ENCODE measurements around the gene SMDT1.
A peak's percentile ranks its signal among the peaks of the same experiment; 100 is the strongest.

Gene SMDT1

GRCh38 chr22:42079319-42080251, at the start of gene SMDT1:
TSS of gene SMDT1 (plus strand) at chr22:42079700. CDS start at chr22:42079769, 69 bp downstream.
- peak; percentile 97 for DNase-seq

- DNase-seq: no peak
These were observed 46.0 kb upstream of the SMDT1 start for GRCh38 chr22:42033263-42034181.

- DNase-seq: no peak
These were observed 44.2 kb upstream of the SMDT1 start for GRCh38 chr22:42035256-42035655.

DNA sequence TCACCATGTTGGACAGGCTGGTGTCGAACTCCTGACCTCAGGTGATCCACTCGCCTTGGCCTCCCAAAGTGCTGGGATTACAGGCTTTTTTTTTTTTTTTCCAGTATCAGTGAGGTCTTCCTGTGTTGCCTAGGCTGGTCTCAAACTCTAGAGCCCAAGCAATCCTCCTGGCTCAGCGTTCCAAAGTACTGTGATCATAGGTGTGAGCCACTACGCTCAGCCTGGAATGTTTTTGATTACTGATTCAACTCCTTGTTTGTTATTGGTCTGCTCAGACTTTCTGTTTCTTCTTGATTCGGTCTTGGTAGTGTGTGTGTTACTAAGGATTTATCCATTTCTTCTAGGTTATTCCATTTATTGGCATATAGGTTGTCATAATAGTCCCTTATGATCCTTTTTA, 40.2 kb upstream of the SMDT1 start:
- no peak for DNase-seq

DNA sequence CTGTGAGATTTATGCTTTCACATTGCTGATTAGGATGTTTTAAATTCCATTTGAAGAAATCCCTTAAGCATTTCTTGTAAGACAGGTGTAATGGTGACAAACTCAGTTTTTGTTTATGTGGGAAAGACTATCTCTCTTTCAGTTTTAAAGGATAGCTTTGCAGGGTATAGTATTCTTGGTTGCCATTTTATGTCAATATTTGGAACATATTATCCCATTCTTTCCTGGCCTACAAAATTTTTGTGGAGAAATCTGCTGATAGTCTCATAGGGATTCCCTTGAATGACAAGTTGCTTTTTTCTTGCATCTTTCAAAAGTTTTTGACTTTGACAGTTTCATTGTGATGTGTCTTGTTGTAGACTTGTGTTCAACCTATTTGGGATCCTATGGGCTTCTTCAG, 37.7 kb upstream of the SMDT1 start:
- DNase-seq: no peak

- no peak for DNase-seq
These were observed 28.8 kb upstream of the SMDT1 start for GRCh38 chr22:42050641-42051180.

GRCh38 chr22:42052765-42053164, 26.7 kb upstream of the SMDT1 start:
- DNase-seq: no peak

DNA sequence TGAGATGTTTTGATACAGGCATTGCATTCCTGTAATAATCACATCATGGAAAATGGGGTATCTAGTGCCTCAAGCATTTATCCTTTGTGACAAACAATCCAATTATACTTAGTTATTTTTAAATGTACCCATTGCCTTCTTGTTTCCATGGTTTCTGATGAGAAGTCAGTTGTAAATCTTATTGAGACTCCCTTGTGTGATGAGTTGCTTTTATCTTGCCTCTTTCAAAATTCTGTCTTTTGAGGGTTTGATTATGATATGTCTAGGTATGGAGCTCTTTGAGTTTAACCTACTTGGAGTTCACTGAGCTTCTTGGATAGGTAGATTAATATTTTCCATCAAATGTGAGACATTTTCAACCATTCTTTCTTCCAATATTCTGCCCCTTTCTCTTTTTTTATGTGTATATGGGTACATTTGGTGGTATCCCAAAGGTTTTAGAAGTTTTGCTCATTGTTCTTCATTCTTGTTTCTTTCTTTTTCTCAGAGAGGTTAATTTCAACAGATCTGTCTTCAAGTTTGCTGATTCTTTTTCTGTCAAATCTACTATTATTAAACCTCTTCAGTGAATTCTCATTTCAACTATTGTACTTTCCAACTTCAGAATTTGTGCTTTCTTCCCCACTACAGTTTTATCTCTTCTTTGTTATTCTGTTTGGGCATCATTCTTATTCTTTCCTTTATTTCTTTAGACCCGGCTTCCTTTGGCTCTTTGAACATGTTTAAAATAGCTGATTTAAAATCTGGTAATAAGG, 22.6 kb upstream of the SMDT1 start:
- no peak for DNase-seq

DNA sequence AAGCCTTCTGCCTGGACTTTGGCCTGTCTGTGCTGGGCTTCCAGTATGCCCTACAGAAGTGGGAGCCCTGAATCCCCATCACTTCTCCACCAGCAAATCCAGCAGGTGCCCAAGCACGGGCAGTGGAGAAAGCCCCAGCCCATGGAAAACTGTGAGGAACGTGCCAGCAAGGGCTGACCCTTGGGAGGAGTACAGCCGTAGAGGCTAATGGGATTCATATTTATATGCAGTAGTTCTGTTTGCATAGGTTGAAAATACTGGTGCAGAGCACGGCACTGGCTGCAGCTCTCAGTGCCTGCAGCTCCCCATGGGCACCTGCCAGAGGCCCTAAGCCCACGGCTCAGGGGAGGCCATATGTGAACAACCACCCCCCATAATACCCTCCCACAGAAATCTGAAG, 19.0 kb upstream of the SMDT1 start:
- no peak for DNase-seq

DNA sequence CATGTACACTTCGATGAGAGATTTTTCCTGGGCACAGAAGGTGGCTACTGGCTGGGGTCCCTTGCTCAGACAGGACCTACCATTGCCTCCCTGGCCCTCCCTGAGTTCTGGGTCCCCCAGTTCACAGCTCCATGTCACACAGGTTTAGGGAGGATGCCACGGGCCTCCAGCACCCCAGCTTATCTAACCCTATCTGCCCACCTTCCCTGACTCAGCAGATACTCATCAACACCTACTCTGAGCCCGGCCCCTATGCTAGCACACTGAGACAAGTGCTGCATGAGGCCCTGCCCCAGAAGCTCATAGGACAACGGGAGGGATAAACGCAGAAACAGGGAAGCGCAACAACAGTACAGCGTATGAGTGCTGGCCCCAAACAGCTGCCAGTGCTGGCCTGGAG, 18.5 kb upstream of the SMDT1 start:
- DNase-seq: no peak

GRCh38 chr22:42062506-42063170, 16.9 kb upstream of the SMDT1 start:
- DNase-seq: no peak

DNA sequence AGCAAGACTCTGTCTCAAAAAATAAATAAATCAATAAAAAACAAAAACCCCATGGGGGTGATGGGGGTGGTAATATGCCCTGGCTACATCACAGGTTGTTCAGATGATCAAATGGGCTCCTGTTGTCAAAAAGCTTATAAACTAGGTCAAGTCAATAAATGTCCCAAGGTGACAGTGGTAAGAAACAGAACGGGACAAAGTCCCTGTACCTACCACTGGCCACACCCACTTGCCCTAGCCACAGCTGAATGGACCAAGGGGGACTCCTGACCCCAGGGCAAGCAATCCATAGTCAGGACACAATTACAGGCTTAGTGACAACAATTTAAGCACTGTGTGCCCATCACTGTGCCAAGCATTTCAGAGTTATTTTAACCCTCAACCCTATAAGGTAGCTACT, 14.9 kb upstream of the SMDT1 start:
- DNase-seq: no peak

- DNase-seq: no peak
These were observed 13.9 kb upstream of the SMDT1 start for GRCh38 chr22:42065438-42066125.

DNA sequence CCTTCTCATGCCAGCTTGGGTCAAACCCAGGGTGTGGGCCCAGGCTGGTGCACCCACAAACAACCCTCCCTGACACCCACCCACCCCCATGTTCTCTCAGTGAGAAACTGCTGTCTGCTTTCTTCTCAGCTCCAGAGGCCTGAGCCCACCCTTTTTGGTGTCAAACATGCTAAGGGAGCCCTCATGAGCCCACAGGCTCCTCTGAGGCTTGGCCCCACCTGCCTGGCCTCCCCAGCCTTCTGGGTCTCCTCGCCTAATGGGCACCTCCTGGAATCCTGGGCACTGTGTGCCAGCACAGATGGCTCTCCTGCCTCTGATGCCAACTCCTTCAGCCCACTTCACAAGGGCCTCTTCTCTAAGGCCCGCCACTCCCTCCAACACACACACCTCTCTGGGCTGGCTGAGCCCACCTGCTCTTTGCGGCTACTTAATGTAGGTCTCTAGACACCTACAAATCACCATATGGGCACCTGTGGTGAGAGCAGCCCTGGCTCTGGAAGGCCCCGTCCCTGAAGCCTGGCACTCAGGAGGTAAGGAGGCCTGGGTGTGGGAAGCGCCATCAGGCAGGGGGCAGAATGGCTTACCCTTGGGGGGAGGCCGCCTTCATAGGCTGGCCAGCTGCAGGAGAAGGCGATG, 13.3 kb upstream of the SMDT1 start:
- no peak for DNase-seq

DNA sequence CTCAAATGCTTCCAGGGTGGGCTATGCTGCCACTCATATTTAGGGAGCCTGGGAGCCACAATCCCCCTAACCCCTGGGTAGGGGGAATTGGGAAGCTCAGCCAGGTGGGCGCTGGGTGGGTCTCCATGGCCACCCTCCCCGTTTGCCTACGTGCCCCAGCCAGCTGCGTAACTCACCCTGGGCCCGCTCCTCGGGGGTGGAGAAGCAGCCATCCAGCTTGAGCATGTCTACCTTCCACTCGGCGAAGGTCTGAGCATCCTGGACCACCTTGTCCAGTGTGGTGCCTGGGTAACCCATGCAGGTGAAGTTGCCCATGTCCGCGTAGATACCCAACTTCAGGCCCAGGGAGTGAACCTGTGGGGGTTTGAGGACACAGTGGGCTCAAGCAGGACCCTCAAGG, 12.6 kb upstream of the SMDT1 start:
- DNase-seq: no peak

- DNase-seq: no peak
These were observed 11.7 kb upstream of the SMDT1 start for GRCh38 chr22:42067671-42068251.

- no peak for DNase-seq
These were observed 11.2 kb upstream of the SMDT1 start for GRCh38 chr22:42068291-42068690.

- DNase-seq: no peak
These were observed 9.5 kb upstream of the SMDT1 start for GRCh38 chr22:42069801-42070516.

GRCh38 chr22:42070517-42071422, 8.7 kb upstream of the SMDT1 start, which contains the start of gene NAGA:
TSS of gene NAGA (minus strand) at chr22:42070812. CDS start at chr22:42070297, 515 bp downstream.
- peak; percentile 94 for DNase-seq
